SHP77 treated with DMSO at 0.1 percent for 48 hours (cell line): ENCODE results near the gene ARFGAP3.

Experiments used
- DNase-seq: peaks from one replicate; lab custom pipeline; 2025; lab: John Stamatoyannopoulos, UW

Gene ARFGAP3

GRCh38 chr22:42820045-42820763, 36.9 kb downstream of the ARFGAP3 start:
- no peak for DNase-seq

- no peak for DNase-seq
Measured at GRCh38 chr22:42819412-42820044, 37.5 kb downstream of the ARFGAP3 start.

GRCh38 chr22:42817556-42817955, 39.5 kb downstream of the ARFGAP3 start:
- no peak for DNase-seq

GRCh38 chr22:42816336-42816735, 40.7 kb downstream of the ARFGAP3 start:
- DNase-seq: no peak

- no peak for DNase-seq
Measured at GRCh38 chr22:42814616-42815015, 42.5 kb downstream of the ARFGAP3 start.

DNA sequence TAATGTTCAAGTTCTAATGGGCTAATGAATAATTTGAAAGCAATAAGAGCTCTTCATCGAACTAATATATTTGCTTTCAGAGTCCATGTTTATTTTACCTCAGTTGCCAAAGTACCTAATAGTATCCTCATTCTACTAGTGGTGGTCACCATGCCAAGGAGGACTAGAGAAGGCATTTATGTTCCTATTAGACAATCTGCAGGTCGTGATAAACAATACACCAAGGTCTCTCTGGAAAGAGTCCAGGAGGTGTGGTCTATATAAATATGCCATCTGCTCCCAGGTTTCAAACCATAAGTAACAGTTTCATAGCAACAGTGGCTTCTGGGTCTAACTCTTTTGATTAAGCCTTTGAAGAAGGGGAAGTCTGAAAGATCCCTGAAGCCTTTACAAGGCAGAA, 42.9 kb downstream of the ARFGAP3 start:
- peak; percentile 7 for DNase-seq

GRCh38 chr22:42813501-42813900, 43.6 kb downstream of the ARFGAP3 start:
- no peak for DNase-seq

GRCh38 chr22:42811459-42811858, 45.6 kb downstream of the ARFGAP3 start:
- DNase-seq: no peak

DNA sequence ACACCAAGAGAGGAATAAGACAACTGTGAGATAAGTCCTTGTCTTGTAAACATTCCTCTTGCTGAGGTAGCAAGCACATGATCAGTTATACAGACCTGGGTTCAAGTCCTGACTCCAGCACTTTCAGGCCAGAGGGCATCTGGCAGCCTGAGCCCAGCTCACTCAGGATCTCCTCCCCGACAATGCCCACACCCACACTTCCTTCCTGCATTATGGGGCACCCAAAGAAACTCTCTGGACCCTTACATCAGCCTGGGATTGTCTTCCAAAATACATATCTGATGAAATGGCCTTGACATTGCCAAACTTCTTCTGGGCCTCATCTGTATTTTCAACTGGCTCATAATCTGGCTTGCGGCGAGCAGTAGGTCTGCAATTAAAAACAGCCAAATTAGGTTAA, 48.6 kb downstream of the ARFGAP3 start:
- DNase-seq: no peak

GRCh38 chr22:42807185-42807584, 49.9 kb downstream of the ARFGAP3 start:
- DNase-seq: no peak

GRCh38 chr22:42805998-42806830, 50.9 kb downstream of the ARFGAP3 start:
- no peak for DNase-seq

- peak; percentile 41 for DNase-seq
Measured at GRCh38 chr22:42805016-42805997, 51.8 kb downstream of the ARFGAP3 start.

- peak; percentile 80 for DNase-seq
Measured at GRCh38 chr22:42803389-42803788, 53.7 kb downstream of the ARFGAP3 start.

GRCh38 chr22:42801252-42802080, 55.6 kb downstream of the ARFGAP3 start:
- peak; percentile 38 for DNase-seq

GRCh38 chr22:42800451-42801251, 56.4 kb downstream of the ARFGAP3 start:
- peak; percentile 92 for DNase-seq

GRCh38 chr22:42799461-42800405, 57.3 kb downstream of the ARFGAP3 start:
- no peak for DNase-seq

GRCh38 chr22:42799061-42799460, 58.0 kb downstream of the ARFGAP3 start:
- DNase-seq: no peak

DNA sequence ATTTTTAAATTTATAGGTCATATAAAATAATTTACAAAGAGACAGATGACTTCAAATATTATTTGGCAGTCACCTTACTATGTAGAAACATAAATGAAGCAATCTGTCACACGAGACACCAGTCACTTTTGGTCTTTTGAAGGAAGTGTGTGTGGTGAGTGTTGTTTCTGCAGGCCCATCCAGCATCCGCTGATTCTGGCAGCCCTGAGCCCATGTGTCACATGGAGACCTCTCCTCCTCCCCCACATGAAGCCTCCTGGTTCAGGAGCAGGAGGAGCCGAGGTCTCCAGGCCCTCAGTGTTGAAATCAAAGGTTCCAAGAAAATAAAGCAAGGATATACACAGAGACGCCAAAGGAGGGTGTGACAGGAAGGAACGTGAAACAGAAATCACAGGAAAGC, 60.1 kb downstream of the ARFGAP3 start:
- DNase-seq: no peak

DNA sequence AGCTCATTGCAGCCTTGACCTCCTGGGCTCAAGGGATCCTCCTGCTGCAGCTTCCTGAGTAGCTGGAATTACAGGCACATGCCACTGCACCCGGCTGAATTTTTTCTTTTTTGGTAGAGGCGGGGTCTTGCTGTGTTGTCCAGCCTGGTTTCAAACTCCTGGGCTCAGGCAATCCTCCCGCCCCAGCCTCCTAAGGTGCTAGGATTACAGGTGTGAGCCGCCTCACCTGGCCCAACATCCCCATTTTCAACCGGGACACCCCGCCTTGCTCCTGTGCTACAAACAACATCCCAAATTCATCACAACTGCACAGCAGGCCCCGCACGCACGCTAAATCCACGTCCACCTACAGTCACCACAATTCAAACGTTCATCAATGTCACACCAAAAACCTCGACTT, 61.0 kb downstream of the ARFGAP3 start:
- DNase-seq: no peak
